T-helper 17 cell (primary cell): ENCODE measurements around the gene JAG1. TPM values are rescaled to one million over a fixed set of nuclear protein-coding genes. Genes with fewer than 3 reads are reported as not detected.

Experiments used
- ATAC-seq: fragments of 150-1000 bp; cut with Tn5 transposase; 2 replicates; pipeline ENCODE4 v1.10.0; 2021; ENCODE audit warnings: mild to moderate bottlenecking, moderate library complexity
- DNase-seq, 3 donors: peaks; one replicate each; pipeline versions ENCODE4 v3.0.0 to v3.0.0-alpha.2; 2020 to 2021
- H3K9me3 ChIP-seq: one replicate; pipeline ENCODE4 v1.7.0; 2013; ENCODE audit warnings: low read length, mild to moderate bottlenecking; ENCODE audit not compliant: control insufficient read depth, poor library complexity, severe bottlenecking
- H3K27ac Mint-ChIP-seq: one replicate; pipeline ENCODE4 v1.8.0; 2022; ENCODE audit warnings: mild to moderate bottlenecking, moderate library complexity, mixed read lengths
- H3K27me3 Mint-ChIP-seq: one replicate; pipeline ENCODE4 v1.8.0; 2022; ENCODE audit warnings: mixed read lengths
- H3K36me3 Mint-ChIP-seq: one replicate; pipeline ENCODE4 v1.8.0; 2022; ENCODE audit warnings: low read depth, mixed read lengths
- H3K4me1 Mint-ChIP-seq: one replicate; pipeline ENCODE4 v1.8.0; 2022; ENCODE audit warnings: mild to moderate bottlenecking, mixed read lengths
- H3K4me3 Mint-ChIP-seq: one replicate; pipeline ENCODE4 v1.8.0; 2022; ENCODE audit warnings: mild to moderate bottlenecking, moderate library complexity, mixed read lengths
- total RNA-seq, 4 donors: library from RNA in 2 of 4; stranded (reverse) in 2 of 4; gene quantifications; one replicate each; pipeline ENCODE4 v1.2.3 and lab custom pipeline; 2022 to 2026

JAG1 gene
- total RNA-seq, 2 donors from 2014 or later: 4.3 to 4.6 TPM

GRCh38 chr20:10651227-10651990, 22.4 kb downstream of the JAG1 start:
- Mint-ChIP-seq H3K36me3 (no peaks in the 10 kb centered on the region), H3K4me1 (no peaks in the 10 kb centered on the region)

GRCh38 chr20:10649797-10650160, 24.0 kb downstream of the JAG1 start:
- H3K36me3 Mint-ChIP-seq: no peaks in the 10 kb centered on the region
- H3K27ac Mint-ChIP-seq: no peak overlapping the region
- no peak overlapping the region for H3K4me3 Mint-ChIP-seq
- H3K27me3 Mint-ChIP-seq: peaks cover 39% of the 10 kb centered on the region
- no peak for ATAC-seq
- DNase-seq: no peak
- no peaks in the 10 kb centered on the region for H3K9me3 ChIP-seq
- H3K4me1 Mint-ChIP-seq: no peaks in the 10 kb centered on the region

More at GRCh38 chr20:10651227-10651990, 22.4 kb downstream of the JAG1 start:
- ATAC-seq: no peak
- H3K9me3 ChIP-seq: no peaks in the 10 kb centered on the region
- H3K27me3 Mint-ChIP-seq: peaks cover 51% of the 10 kb centered on the region
- no peak for DNase-seq
- H3K4me3 Mint-ChIP-seq: no peak overlapping the region
- H3K27ac Mint-ChIP-seq: no peak overlapping the region

GRCh38 chr20:10649080-10649796, 24.6 kb downstream of the JAG1 start:
- H3K36me3 Mint-ChIP-seq: no peaks in the 10 kb centered on the region
- no peak for ATAC-seq
- no peaks in the 10 kb centered on the region for H3K9me3 ChIP-seq
- no peak for DNase-seq
- H3K4me1 Mint-ChIP-seq: no peaks in the 10 kb centered on the region
- peaks cover 34% of the 10 kb centered on the region for H3K27me3 Mint-ChIP-seq
- H3K27ac Mint-ChIP-seq: no peak overlapping the region
- no peak overlapping the region for H3K4me3 Mint-ChIP-seq

- DNase-seq (no peak), ATAC-seq (no peak)
- H3K27ac Mint-ChIP-seq: no peak overlapping the region
- no peak overlapping the region for H3K4me3 Mint-ChIP-seq
- no peaks in the 10 kb centered on the region for H3K9me3 ChIP-seq
- H3K27me3 Mint-ChIP-seq: peaks cover 32% of the 10 kb centered on the region
- no peaks in the 10 kb centered on the region for H3K36me3 Mint-ChIP-seq
- no peaks in the 10 kb centered on the region for H3K4me1 Mint-ChIP-seq
These were observed 25.1 kb downstream of the JAG1 start for GRCh38 chr20:10648651-10649050.

- ATAC-seq (no peak), DNase-seq (no peak)
- Mint-ChIP-seq H3K36me3 (no peaks in the 10 kb centered on the region), H3K4me1 (no peaks in the 10 kb centered on the region), H3K27me3 (peaks cover 37% of the 10 kb centered on the region), H3K4me3 (no peak overlapping the region), H3K27ac (no peak overlapping the region)
- no peaks in the 10 kb centered on the region for H3K9me3 ChIP-seq
These were observed 25.9 kb downstream of the JAG1 start for GRCh38 chr20:10647909-10648308.

- H3K9me3 ChIP-seq: no peaks in the 10 kb centered on the region
- Mint-ChIP-seq H3K27me3 (peaks cover 37% of the 10 kb centered on the region), H3K4me3 (no peak overlapping the region), H3K4me1 (no peaks in the 10 kb centered on the region), H3K27ac (no peak overlapping the region), H3K36me3 (no peaks in the 10 kb centered on the region)
- ATAC-seq (no peak), DNase-seq (no peak)
These were observed 26.3 kb downstream of the JAG1 start for GRCh38 chr20:10647471-10647870.

- Mint-ChIP-seq H3K4me1 (no peaks in the 10 kb centered on the region), H3K36me3 (no peaks in the 10 kb centered on the region), H3K27ac (no peak overlapping the region), H3K27me3 (peaks cover 37% of the 10 kb centered on the region), H3K4me3 (no peak overlapping the region)
- no peak for DNase-seq
- no peaks in the 10 kb centered on the region for H3K9me3 ChIP-seq
- no peak for ATAC-seq
These were observed 26.8 kb downstream of the JAG1 start for GRCh38 chr20:10646886-10647420.

- no peaks in the 10 kb centered on the region for H3K9me3 ChIP-seq
- Mint-ChIP-seq H3K27me3 (peaks cover 32% of the 10 kb centered on the region), H3K4me1 (no peaks in the 10 kb centered on the region), H3K36me3 (no peaks in the 10 kb centered on the region), H3K4me3 (no peak overlapping the region), H3K27ac (no peak overlapping the region)
- DNase-seq (no peak), ATAC-seq (no peak)
These were observed 27.8 kb downstream of the JAG1 start for GRCh38 chr20:10646006-10646405.

GRCh38 chr20:10645205-10645570, 28.6 kb downstream of the JAG1 start:
- Mint-ChIP-seq H3K36me3 (no peaks in the 10 kb centered on the region), H3K4me1 (no peaks in the 10 kb centered on the region), H3K27me3 (peaks cover 27% of the 10 kb centered on the region), H3K27ac (peak overlapping the region; percentile 49), H3K4me3 (no peak overlapping the region)
- H3K9me3 ChIP-seq: no peaks in the 10 kb centered on the region
- no peak for DNase-seq
- ATAC-seq: no peak

GRCh38 chr20:10644458-10645204, 29.2 kb downstream of the JAG1 start:
- Mint-ChIP-seq H3K27me3 (peaks cover 23% of the 10 kb centered on the region), H3K36me3 (no peaks in the 10 kb centered on the region), H3K27ac (peak overlapping the region; percentile 49), H3K4me3 (no peak overlapping the region), H3K4me1 (no peaks in the 10 kb centered on the region)
- DNase-seq: no peak
- ATAC-seq: no peak
- H3K9me3 ChIP-seq: no peaks in the 10 kb centered on the region

GRCh38 chr20:10643560-10643873, 30.3 kb downstream of the JAG1 start:
- ATAC-seq (no peak), DNase-seq (no peak)
- Mint-ChIP-seq H3K27me3 (peaks cover 18% of the 10 kb centered on the region), H3K27ac (no peak overlapping the region), H3K4me3 (no peak overlapping the region), H3K4me1 (no peaks in the 10 kb centered on the region), H3K36me3 (no peaks in the 10 kb centered on the region)
- no peaks in the 10 kb centered on the region for H3K9me3 ChIP-seq

- no peak for ATAC-seq
- H3K9me3 ChIP-seq: no peaks in the 10 kb centered on the region
- DNase-seq: no peak
- Mint-ChIP-seq H3K4me1 (no peaks in the 10 kb centered on the region), H3K36me3 (no peaks in the 10 kb centered on the region), H3K27me3 (peaks cover 15% of the 10 kb centered on the region), H3K27ac (no peak overlapping the region), H3K4me3 (no peak overlapping the region)
These were observed 30.8 kb downstream of the JAG1 start for GRCh38 chr20:10642856-10643559.

- no peak for DNase-seq
- no peak overlapping the region for H3K27ac Mint-ChIP-seq
These were observed 31.9 kb downstream of the JAG1 start for GRCh38 chr20:10641893-10642292.

More at GRCh38 chr20:10641893-10642292, 31.9 kb downstream of the JAG1 start:
- H3K4me3 Mint-ChIP-seq: no peak overlapping the region
- peaks cover 6% of the 10 kb centered on the region for H3K27me3 Mint-ChIP-seq
- no peaks in the 10 kb centered on the region for H3K36me3 Mint-ChIP-seq
- H3K9me3 ChIP-seq: no peaks in the 10 kb centered on the region
- H3K4me1 Mint-ChIP-seq: no peaks in the 10 kb centered on the region
- ATAC-seq: no peak
